ENCODE data around the gene ARL2. TPM values are rescaled to one million over a fixed set of nuclear protein-coding genes. Genes with fewer than 3 reads are reported as not detected.

ARL2 gene
- total RNA-seq, 1 donor from 2014 or later: 47.6 TPM

GRCh38 chr11:64969209-64969608 lies 44.8 kb upstream of the ARL2 start:
- FAIRE-seq: no peak
- no peaks in the 10 kb centered on the region for H3K36me3 Mint-ChIP-seq (ENCODE audit: low read depth, unreplicated experiment)
- no peaks in the 10 kb centered on the region for H3K79me2 ChIP-seq (ENCODE audit: insufficient read depth, low read length)
- no peak overlapping the region for H2AFZ ChIP-seq (ENCODE audit: low read depth, low read length)
- TF ChIP-seq EZH2 (IDR thresholded peaks at IDR 0.05; ENCODE audit: insufficient read depth, low read length): no peak
- TF ChIP-seq, protein P1, sequence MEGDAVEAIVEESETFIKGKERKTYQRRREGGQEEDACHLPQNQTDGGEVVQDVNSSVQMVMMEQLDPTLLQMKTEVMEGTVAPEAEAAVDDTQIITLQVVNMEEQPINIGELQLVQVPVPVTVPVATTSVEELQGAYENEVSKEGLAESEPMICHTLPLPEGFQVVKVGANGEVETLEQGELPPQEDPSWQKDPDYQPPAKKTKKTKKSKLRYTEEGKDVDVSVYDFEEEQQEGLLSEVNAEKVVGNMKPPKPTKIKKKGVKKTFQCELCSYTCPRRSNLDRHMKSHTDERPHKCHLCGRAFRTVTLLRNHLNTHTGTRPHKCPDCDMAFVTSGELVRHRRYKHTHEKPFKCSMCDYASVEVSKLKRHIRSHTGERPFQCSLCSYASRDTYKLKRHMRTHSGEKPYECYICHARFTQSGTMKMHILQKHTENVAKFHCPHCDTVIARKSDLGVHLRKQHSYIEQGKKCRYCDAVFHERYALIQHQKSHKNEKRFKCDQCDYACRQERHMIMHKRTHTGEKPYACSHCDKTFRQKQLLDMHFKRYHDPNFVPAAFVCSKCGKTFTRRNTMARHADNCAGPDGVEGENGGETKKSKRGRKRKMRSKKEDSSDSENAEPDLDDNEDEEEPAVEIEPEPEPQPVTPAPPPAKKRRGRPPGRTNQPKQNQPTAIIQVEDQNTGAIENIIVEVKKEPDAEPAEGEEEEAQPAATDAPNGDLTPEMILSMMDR (IDR thresholded peaks at IDR 0.05; ENCODE audit: insufficient read depth, low read depth, low read length): no peak
- no peak overlapping the region for H3K4me3 ChIP-seq (ENCODE audit: insufficient read depth, low read depth, low read length)
- no peaks in the 10 kb centered on the region for H4K20me1 ChIP-seq (ENCODE audit: insufficient read depth, low read length)
- no peaks in the 10 kb centered on the region for H3K9me3 ChIP-seq (ENCODE audit: insufficient read depth, low read depth, low read length)
- H3K27me3 Mint-ChIP-seq (ENCODE audit: low read depth, unreplicated experiment): peaks cover 2% of the 10 kb centered on the region
- no peaks in the 10 kb centered on the region for H3K27me3 ChIP-seq (ENCODE audit: insufficient read depth, low read length)
- H3K9ac ChIP-seq (ENCODE audit: low read length): no peak overlapping the region
- no peak overlapping the region for H3K27ac Mint-ChIP-seq (ENCODE audit: unreplicated experiment)
- H3K4me1 Mint-ChIP-seq (ENCODE audit: low read depth, unreplicated experiment): no peaks in the 10 kb centered on the region
- H3K36me3 ChIP-seq (ENCODE audit: insufficient read depth, low read length): no peaks in the 10 kb centered on the region
- no peak for DNase-seq (ENCODE audit: low read depth)
- H3K9me3 Mint-ChIP-seq (ENCODE audit: unreplicated experiment): no peaks in the 10 kb centered on the region
- no peak overlapping the region for H3K4me3 Mint-ChIP-seq (ENCODE audit: unreplicated experiment)
- peak overlapping the region; percentile 12 for H3K27ac ChIP-seq (ENCODE audit: low read depth, low read length)
- peak overlapping the region; percentile 26 for H3K4me2 ChIP-seq (ENCODE audit: low read length)
- peaks cover 7% of the 10 kb centered on the region for H3K4me1 ChIP-seq (ENCODE audit: insufficient read depth, low read length)

GRCh38 chr11:64970731-64971151 lies 43.2 kb upstream of the ARL2 start:
- FAIRE-seq (no peak), DNase-seq (ENCODE audit: low read depth) (no peak)
- no peak for TF ChIP-seq EZH2 (IDR thresholded peaks at IDR 0.05; ENCODE audit: insufficient read depth, low read length)
- TF ChIP-seq, protein P1 (IDR thresholded peaks at IDR 0.05; ENCODE audit: insufficient read depth, low read depth, low read length): no peak
- Mint-ChIP-seq H3K27me3 (ENCODE audit: low read depth, unreplicated experiment) (no peaks in the 10 kb centered on the region), H3K36me3 (ENCODE audit: low read depth, unreplicated experiment) (no peaks in the 10 kb centered on the region), H3K4me3 (ENCODE audit: unreplicated experiment) (no peak overlapping the region), H3K9me3 (ENCODE audit: unreplicated experiment) (no peaks in the 10 kb centered on the region), H3K27ac (ENCODE audit: unreplicated experiment) (no peak overlapping the region), H3K4me1 (ENCODE audit: low read depth, unreplicated experiment) (no peaks in the 10 kb centered on the region)
- no peak overlapping the region for H3K4me3 ChIP-seq (ENCODE audit: insufficient read depth, low read depth, low read length)
- H4K20me1 ChIP-seq (ENCODE audit: insufficient read depth, low read length): no peaks in the 10 kb centered on the region
- H3K9ac ChIP-seq (ENCODE audit: low read length): no peak overlapping the region
- no peak overlapping the region for H2AFZ ChIP-seq (ENCODE audit: low read depth, low read length)
- peaks cover 7% of the 10 kb centered on the region for H3K4me1 ChIP-seq (ENCODE audit: insufficient read depth, low read length)
- no peak overlapping the region for H3K27ac ChIP-seq (ENCODE audit: low read depth, low read length)
- no peaks in the 10 kb centered on the region for H3K36me3 ChIP-seq (ENCODE audit: insufficient read depth, low read length)
- H3K9me3 ChIP-seq (ENCODE audit: insufficient read depth, low read depth, low read length): no peaks in the 10 kb centered on the region
- H3K79me2 ChIP-seq (ENCODE audit: insufficient read depth, low read length): no peaks in the 10 kb centered on the region
- H3K4me2 ChIP-seq (ENCODE audit: low read length): no peak overlapping the region
- H3K27me3 ChIP-seq (ENCODE audit: insufficient read depth, low read length): no peaks in the 10 kb centered on the region

- no peaks in the 10 kb centered on the region for H3K36me3 Mint-ChIP-seq (ENCODE audit: low read depth, unreplicated experiment)
- no peak for TF ChIP-seq EZH2 (IDR thresholded peaks at IDR 0.05; ENCODE audit: insufficient read depth, low read length)
- TF ChIP-seq, protein P1 (IDR thresholded peaks at IDR 0.05; ENCODE audit: insufficient read depth, low read depth, low read length): no peak
- FAIRE-seq: no peak
- Histone ChIP-seq H2AFZ (ENCODE audit: low read depth, low read length) (peak within 1 kb of the TSS; percentile 90), H3K4me2 (ENCODE audit: low read length) (peak within 1 kb of the TSS; percentile 77), H3K4me3 (ENCODE audit: insufficient read depth, low read depth, low read length) (peak within 1 kb of the TSS; percentile 35), H3K9me3 (ENCODE audit: insufficient read depth, low read depth, low read length) (no peaks in the 10 kb centered on the region), H3K4me1 (ENCODE audit: insufficient read depth, low read length) (peaks cover 7% of the 10 kb centered on the region), H3K27me3 (ENCODE audit: insufficient read depth, low read length) (no peaks in the 10 kb centered on the region), H3K9ac (ENCODE audit: low read length) (no peak within 1 kb of the TSS), H4K20me1 (ENCODE audit: insufficient read depth, low read length) (no peaks in the 10 kb centered on the region), H3K27ac (ENCODE audit: low read depth, low read length) (no peak within 1 kb of the TSS), H3K36me3 (ENCODE audit: insufficient read depth, low read length) (no peaks in the 10 kb centered on the region), H3K79me2 (ENCODE audit: insufficient read depth, low read length) (no peaks in the 10 kb centered on the region)
- no peak within 1 kb of the TSS for H3K4me3 Mint-ChIP-seq (ENCODE audit: unreplicated experiment)
- H3K9me3 Mint-ChIP-seq (ENCODE audit: unreplicated experiment): no peaks in the 10 kb centered on the region
- H3K27me3 Mint-ChIP-seq (ENCODE audit: low read depth, unreplicated experiment): no peaks in the 10 kb centered on the region
- no peaks in the 10 kb centered on the region for H3K4me1 Mint-ChIP-seq (ENCODE audit: low read depth, unreplicated experiment)
- peak; percentile 27 for DNase-seq (ENCODE audit: low read depth)
- H3K27ac Mint-ChIP-seq (ENCODE audit: unreplicated experiment): no peak within 1 kb of the TSS
Measured at GRCh38 chr11:64971421-64972233, 42.3 kb upstream of the ARL2 start, which contains the start of gene MAJIN. MAJIN (minus strand) TSS chr11:64972108; CDS start chr11:64959405, 12,703 bp downstream.

All from astrocyte (in vitro differentiated cells and primary cell).